Stimulated activated CD8-positive, alpha-beta memory T cell treated with anti-CD3 and anti-CD28 coated beads, Interleukin-4, amount 100 ng/mL, for 1 hour (primary cell): Measurements from ENCODE around the gene TMEM37.
"Not testable (repeated sequence)": the region's sequence is repeated elsewhere in the genome, so short reads cannot be mapped to it uniquely, and the experiment has no call there.

ENCODE experiments used
- DNase-seq, 2 donors: peaks; one replicate each; pipeline ENCODE4 v3.0.0-alpha.2; 2020; ENCODE audit warnings: low read depth in 2 of 2, low spot score in 1 of 2

Gene TMEM37

GRCh38 chr2:119431155-119431975 lies at the start of gene TMEM37:
Gene TMEM37, plus strand, starts transcription at chr2:119431854. Its CDS starts 50 bp downstream, at chr2:119431904.
- no peak for DNase-seq

GRCh38 chr2:119383410-119384140 lies 48.1 kb upstream of the TMEM37 start:
- no peak for DNase-seq

- no peak for DNase-seq
These were observed 46.7 kb upstream of the TMEM37 start for GRCh38 chr2:119384971-119385370.

DNA sequence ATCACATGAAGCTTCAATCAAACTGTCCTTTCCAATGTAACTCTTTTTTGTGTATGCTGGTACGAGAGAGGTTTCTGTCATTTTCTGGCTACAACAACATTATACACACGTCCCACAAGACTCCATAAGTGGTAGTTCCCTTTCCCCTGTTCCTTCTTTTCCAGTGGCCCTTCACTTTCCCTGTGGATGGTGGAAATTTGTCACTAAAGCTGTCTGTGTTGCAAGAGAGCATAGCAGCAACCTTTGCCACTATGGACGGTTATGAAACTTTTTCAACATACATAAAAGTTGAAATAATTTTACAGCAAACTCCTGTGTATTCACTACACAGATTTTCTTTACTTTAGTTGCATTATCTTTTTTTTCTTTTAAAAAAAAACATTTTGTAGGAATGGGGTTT lies 46.2 kb upstream of the TMEM37 start:
- DNase-seq, result no peak

- no peak for DNase-seq
These were observed 44.1 kb upstream of the TMEM37 start for GRCh38 chr2:119387381-119388129.

DNA sequence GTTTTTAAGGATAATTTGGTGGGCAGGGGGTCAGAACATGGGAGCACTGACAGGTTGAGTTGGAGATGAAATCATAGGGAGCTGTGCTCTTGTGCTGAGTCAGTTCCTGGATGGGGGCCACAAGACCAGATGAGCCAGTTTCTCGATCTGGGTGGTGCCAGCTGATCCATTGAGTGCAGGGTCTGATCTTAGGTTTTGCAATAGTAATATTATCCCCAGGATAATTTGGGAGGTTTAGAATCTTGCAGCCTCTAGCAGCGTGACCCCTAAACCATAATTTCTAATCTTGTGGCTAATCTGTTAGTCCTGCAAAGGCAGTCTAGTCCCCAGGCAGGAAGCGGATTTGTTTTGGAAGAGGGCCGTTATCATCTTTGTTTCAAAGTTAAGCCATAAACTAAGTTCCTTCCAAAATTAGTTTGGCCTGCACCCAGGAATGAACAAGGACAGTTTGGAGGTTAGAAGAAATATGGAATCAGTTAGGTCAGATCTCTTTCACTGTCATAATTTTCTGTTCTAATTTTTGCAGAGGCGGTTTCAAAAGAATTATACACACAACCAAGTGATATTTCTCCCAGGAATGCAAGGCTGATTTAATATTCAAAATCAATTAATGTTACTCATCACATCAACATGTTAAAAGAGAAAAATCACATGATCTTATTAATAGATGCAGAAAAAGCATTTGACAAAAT lies 41.9 kb upstream of the TMEM37 start:
- DNase-seq, result no peak

GRCh38 chr2:119393971-119394748 lies 37.5 kb upstream of the TMEM37 start:
- no peak for DNase-seq

DNA sequence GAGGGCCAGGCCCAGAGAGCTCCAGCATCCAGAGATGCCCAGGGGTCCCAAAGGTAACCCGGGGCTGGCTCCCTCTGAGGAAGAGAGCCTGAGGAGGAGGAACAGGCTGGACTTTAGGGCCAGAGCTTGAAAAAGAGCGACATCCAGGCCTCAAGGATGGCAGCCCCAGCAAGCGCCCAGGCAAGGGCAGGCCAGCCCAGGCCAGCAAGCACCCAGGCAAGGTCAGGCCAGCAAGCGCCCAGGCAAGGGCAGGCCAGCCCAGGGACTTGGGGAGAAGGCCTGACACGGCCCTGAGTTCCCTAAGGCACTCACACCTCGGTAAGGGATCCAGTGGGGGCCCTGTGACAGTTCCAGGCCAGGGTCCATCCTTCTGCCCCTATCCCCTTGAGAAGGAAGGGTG lies 34.5 kb upstream of the TMEM37 start:
- no peak for DNase-seq

DNA sequence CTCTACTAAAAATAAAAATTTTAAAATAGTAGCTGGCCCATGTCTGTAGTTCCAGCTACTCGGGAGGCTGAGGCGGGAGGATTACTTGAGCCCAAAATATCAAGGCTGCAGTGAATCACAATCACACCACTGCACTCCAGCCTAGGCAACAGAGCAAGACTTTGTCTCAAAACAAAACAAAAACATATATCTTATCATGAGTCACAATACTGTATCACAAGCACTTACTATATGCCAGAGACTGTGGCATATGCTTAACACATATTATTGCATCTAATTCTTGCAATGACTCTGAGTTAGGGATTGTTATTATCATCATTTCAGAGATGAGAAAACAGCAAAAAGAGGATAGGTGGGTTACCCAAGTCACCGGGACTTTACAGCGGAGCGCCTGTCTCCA lies 29.5 kb upstream of the TMEM37 start:
- DNase-seq, result no peak

DNA sequence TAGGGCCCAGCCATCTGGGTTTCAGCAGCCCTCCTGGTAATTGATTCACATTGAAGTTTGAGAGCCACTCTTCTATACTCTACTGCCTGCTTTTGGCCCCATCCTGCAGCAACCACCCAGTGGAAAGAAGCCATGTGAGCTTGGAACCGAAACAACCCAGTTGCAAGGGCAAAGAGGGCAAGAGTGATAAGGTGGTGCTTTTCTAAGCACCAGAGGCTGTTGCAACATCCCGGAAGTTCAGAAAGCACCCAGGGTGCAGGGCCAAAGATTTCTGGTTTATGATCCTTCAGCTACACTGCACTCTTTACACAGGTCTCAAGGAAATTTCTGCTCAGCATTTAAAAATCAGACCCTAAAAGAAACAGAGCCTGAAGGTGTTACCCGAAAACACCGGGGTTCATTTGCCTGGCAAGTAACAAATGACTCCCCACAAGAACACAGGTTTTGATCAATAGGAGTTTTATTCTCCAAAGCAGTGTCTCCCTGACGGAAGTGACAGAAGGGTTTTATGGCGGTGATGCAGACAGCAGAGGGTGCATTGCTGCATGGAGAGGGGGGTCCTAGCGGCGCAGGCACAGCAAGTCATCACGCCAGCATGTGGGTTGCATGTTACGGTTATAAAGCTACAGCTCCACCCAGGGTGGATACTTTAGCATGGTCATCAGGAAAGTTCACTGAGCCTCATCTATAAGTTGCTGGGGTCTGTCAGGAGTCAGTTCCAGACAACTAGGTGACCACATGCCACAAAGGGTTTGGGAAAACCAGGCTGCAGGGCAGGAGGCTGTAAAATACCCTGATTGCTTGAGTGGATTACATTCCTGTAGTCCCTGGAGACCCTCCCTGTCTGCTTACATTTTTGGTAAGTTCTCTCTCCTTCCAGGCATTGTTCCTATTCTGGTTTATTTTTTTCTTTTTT lies 28.8 kb upstream of the TMEM37 start:
- DNase-seq, result no peak

DNA sequence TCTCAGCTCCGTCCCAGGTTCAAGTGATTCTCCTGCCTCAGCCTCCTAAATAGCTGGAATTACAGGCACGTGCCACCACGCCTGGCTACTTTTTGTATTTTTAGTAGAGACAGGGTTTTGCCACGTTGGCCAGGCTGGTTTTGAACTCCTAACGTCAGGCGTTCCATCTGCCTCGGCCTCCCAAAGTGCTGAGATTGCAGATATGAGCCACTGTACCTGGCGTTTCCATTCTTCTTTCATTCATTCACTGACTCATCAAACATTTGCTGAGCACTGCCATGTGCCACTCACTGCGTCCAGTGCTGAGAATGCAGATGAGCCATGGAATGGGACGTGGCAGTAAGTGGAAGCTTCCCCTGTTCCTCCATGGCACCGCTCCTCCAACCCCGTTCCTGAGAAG lies 28.0 kb upstream of the TMEM37 start:
- not testable (repeated sequence) for DNase-seq

- no peak for DNase-seq
These were observed 26.5 kb upstream of the TMEM37 start for GRCh38 chr2:119405151-119405550.

- no peak for DNase-seq
These were observed 24.0 kb upstream of the TMEM37 start for GRCh38 chr2:119407430-119408220.

DNA sequence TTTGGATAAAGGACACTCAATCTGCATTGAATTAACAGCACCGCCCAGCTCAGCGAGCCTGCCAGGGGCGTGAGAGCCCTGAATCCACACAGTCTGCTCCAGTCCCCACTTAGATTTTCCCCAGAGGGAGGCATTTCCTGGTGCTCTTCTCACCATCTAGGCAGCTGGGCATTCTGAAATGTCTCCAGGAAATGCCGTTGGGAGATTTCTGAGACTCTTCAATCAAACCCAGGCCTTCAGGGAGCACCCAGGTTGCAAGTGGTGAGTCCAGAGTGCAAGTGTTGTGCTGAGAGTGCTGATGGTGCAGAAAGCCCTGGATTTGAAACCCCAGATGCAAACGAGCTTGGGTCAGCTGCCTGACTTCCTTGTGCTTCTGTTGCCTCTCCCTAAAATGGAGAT lies 23.4 kb upstream of the TMEM37 start:
- no peak for DNase-seq

- DNase-seq, result no peak
These were observed 22.1 kb upstream of the TMEM37 start for GRCh38 chr2:119409506-119409905.

DNA sequence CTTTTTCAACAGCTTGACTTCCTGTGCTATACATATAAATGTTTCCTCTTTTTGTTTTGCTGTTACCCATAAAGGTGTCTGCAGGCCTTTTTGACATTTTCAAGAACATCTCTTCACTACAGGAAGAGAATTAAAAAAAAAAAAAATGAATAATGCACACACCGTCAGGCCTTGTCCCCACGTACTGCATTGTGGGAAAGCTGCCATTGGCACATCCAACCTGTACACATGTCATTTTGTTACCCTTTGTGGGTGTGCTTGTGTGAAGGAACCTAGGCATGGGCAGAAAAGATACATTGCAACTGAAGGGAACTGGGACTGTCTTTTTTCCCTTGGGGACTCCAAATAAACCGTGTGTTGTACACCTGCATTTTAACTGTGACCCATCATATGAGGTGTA lies 16.8 kb upstream of the TMEM37 start:
- DNase-seq, result no peak

GRCh38 chr2:119415630-119416029 lies 16.0 kb upstream of the TMEM37 start:
- no peak for DNase-seq

GRCh38 chr2:119416299-119416923 lies 15.2 kb upstream of the TMEM37 start:
- no peak for DNase-seq
